Ishikawa (cell line): ENCODE measurements around the gene MYNN.

Source experiments
- CEBPB ChIP-seq: IDR thresholded peaks from 2 replicates; pipeline ENCODE4 v1.6.1; 2012
- CREB1 ChIP-seq: IDR thresholded peaks from 2 replicates; pipeline ENCODE4 v1.6.1; 2012; ENCODE audit warnings: low read depth
- EGR1 ChIP-seq: IDR thresholded peaks from 2 replicates; pipeline ENCODE4 v1.6.1; 2012
- EP300 ChIP-seq: IDR thresholded peaks from 2 replicates; pipeline ENCODE4 v1.6.1; 2012; ENCODE audit warnings: borderline replicate concordance
- FOXM1 ChIP-seq: IDR thresholded peaks from 2 replicates; pipeline ENCODE4 v1.6.1; 2012; ENCODE audit warnings: low read depth, borderline replicate concordance
- NFIC ChIP-seq: IDR thresholded peaks from 2 replicates; pipeline ENCODE4 v1.6.1; 2012
- RAD21 ChIP-seq: IDR thresholded peaks from 2 replicates; pipeline ENCODE4 v1.6.1; 2012; ENCODE audit warnings: low read depth
- TAF1 ChIP-seq: IDR thresholded peaks from 2 replicates; pipeline ENCODE4 v1.6.1; 2012; ENCODE audit warnings: low read depth, mild to moderate bottlenecking
- TCF12 ChIP-seq: IDR thresholded peaks from 2 replicates; pipeline ENCODE4 v1.6.1; 2012; ENCODE audit warnings: low read depth
- TEAD4 ChIP-seq: IDR thresholded peaks from 2 replicates; pipeline ENCODE4 v1.6.1; 2012
- YY1 ChIP-seq: IDR thresholded peaks from 2 replicates; pipeline ENCODE4 v1.6.1; 2012; ENCODE audit warnings: low read depth
- ZBTB7A ChIP-seq: IDR thresholded peaks from 2 replicates; pipeline ENCODE4 v1.6.1; 2012; ENCODE audit warnings: low read depth
- TF ChIP-seq, protein P1 (sequence below): IDR thresholded peaks from 2 replicates; pipeline ENCODE4 v1.6.1; 2012
- TF ChIP-seq, protein P2 (sequence below): IDR thresholded peaks from 2 replicates; pipeline ENCODE4 v1.6.1; 2012
- TF ChIP-seq, protein P3 (sequence below): IDR thresholded peaks from 2 replicates; pipeline ENCODE4 v1.6.1; 2012; ENCODE audit warnings: low read depth, mild to moderate bottlenecking

MYNN gene

DNA sequence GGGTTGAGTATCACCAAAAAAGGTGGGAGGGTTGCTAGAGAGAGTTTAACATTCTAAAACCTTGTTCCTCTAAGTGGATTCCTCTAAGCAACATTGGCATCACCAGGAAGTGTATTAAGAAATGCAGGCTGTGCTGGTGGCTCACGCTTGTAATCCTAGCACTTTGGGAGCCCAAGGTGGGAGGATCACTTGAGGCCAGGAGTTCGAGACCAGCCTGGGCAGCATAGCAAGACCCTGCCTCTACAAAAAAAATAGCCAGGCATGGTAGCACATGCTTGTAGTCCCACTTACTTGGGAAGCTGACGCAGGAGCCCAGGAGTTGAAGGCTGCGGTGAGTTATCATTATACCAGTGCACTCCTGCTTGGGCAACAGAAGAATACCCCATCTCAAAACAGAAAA is 4.6 kb downstream of the MYNN start:
- TF ChIP-seq EP300 (no peak), NFIC (no peak), CEBPB (no peak), ZBTB7A (no peak), TAF1 (no peak), CREB1 (no peak), TCF12 (no peak), EGR1 (no peak), TEAD4 (no peak)
- TF ChIP-seq, protein P1, sequence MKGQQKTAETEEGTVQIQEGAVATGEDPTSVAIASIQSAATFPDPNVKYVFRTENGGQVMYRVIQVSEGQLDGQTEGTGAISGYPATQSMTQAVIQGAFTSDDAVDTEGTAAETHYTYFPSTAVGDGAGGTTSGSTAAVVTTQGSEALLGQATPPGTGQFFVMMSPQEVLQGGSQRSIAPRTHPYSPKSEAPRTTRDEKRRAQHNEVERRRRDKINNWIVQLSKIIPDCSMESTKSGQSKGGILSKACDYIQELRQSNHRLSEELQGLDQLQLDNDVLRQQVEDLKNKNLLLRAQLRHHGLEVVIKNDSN = no peak
- TF ChIP-seq, protein P2, sequence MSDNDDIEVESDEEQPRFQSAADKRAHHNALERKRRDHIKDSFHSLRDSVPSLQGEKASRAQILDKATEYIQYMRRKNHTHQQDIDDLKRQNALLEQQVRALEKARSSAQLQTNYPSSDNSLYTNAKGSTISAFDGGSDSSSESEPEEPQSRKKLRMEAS = no peak
- TF ChIP-seq, protein P3, sequence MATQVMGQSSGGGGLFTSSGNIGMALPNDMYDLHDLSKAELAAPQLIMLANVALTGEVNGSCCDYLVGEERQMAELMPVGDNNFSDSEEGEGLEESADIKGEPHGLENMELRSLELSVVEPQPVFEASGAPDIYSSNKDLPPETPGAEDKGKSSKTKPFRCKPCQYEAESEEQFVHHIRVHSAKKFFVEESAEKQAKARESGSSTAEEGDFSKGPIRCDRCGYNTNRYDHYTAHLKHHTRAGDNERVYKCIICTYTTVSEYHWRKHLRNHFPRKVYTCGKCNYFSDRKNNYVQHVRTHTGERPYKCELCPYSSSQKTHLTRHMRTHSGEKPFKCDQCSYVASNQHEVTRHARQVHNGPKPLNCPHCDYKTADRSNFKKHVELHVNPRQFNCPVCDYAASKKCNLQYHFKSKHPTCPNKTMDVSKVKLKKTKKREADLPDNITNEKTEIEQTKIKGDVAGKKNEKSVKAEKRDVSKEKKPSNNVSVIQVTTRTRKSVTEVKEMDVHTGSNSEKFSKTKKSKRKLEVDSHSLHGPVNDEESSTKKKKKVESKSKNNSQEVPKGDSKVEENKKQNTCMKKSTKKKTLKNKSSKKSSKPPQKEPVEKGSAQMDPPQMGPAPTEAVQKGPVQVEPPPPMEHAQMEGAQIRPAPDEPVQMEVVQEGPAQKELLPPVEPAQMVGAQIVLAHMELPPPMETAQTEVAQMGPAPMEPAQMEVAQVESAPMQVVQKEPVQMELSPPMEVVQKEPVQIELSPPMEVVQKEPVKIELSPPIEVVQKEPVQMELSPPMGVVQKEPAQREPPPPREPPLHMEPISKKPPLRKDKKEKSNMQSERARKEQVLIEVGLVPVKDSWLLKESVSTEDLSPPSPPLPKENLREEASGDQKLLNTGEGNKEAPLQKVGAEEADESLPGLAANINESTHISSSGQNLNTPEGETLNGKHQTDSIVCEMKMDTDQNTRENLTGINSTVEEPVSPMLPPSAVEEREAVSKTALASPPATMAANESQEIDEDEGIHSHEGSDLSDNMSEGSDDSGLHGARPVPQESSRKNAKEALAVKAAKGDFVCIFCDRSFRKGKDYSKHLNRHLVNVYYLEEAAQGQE = no peak

DNA sequence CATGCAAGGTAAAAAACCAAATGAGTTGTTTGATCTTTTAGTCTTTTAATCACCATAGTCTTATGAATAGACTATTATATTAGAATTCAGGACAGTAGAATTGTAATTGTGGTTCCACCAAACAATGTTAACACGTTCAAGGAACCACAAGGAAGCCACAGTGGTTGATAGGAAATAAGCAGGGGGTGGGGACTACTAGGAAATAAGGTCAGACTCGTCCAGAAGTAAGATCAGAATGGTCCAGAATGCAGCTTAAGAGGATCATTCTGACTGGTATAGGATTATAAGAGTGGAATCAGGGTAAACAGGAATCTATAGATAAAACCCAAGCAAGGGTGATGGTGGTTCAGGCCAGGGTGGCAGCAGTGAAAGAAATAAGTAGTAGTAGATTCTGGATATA is 7.5 kb downstream of the MYNN start:
- TF ChIP-seq, protein P3 = no peak
- TF ChIP-seq TCF12 (no peak), FOXM1 (no peak), EGR1 (no peak), RAD21 (no peak), TEAD4 (no peak), CREB1 (no peak), ZBTB7A (no peak), TAF1 (no peak), NFIC (no peak), EP300 (no peak), YY1 (no peak), CEBPB (no peak)
- TF ChIP-seq, protein P1 = no peak
- TF ChIP-seq, protein P2 = no peak

DNA sequence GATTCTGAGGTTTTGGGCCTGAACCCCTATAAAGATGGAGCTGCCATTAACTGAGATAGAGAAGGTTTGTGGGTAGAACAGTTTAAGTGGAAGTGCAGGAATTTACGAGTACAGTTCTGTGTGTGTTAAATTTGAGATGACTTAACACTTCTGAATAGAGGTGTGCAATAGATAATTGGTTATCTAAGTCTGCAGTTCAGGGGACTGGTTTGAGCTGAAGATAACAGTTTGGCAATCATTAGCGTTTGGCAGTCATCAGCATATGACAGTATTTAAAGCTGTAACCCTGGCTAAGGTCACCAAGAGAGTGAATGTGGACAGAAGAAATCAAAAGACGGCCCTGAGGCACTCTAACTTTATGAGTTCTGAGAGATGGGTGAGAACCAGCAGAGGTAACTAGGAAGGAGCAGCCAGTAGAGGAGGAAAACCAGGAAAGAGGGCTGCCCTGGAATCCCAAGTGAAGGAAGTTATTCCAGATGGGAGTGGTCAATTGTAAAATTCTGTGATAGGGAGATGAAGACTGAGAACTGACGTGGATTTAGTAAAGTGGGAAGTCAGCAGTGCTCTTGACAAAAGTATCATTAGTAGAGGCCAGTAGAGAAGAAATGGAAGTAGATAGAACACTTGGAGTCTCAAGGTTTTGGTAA is 8.1 kb downstream of the MYNN start:
- TF ChIP-seq, protein P2 = no peak
- TF ChIP-seq RAD21 = no peak
- TF ChIP-seq CEBPB = no peak
- TF ChIP-seq EGR1 = no peak
- no peak for TF ChIP-seq CREB1
- TF ChIP-seq YY1 = no peak
- no peak for TF ChIP-seq TCF12
- TF ChIP-seq EP300 = no peak
- no peak for TF ChIP-seq NFIC

DNA sequence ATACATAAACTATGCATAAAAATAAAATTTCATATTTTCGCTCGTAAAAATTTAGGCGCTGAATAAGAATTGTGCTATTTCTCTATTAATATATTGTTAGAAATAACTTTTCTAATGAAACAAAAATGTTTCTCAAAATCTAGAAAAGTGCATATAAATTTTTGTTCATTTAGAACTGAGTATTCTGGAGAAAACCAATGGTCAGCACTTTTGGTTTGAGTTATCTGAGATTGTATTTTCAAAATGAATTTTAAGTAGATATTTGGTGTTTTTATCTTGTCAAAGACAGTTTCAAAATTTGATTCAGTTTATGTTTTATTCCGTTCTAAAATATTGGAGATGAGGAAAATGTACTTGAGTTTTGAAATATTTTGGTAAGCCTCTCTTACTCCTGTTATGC is 13.9 kb downstream of the MYNN start:
- TF ChIP-seq CEBPB = no peak

DNA sequence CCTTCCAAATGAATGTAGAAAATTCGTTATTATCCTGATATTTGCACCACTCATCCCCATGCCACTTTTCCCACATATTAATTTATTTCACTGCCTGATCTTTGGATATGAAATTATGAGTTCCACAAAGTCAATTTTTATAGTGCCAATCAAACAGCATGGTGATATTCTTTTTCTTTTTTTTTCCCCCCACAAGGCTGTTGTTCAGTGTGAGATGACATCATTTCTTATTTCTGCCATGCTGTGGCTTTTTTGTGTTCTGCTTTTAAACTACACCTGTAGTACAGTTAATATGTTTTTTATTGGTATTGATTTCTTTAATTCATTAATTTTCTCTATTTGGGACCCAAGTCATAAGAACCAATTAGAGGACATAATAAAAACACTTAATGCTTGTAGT is 14.6 kb downstream of the MYNN start:
- no peak for TF ChIP-seq EP300

DNA sequence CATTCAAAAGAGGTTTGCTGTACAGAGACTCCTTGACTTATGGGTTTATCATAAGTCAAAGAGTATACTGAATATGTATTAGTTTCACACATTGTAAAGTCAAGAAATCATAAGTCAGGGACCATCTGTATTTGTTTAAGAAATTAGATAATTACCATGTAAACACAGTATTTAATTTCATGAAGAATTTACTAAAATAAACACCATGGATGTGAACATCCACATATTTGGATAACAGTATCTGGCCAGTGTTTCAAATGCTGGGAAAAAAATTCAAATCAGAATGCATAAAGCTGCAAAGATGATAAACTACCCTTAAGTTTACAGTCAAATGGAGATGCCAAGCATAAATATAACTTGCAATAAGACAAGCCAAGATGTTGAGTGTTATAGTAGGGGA is 17.0 kb downstream of the MYNN start:
- TF ChIP-seq FOXM1 = no peak
- no peak for TF ChIP-seq CEBPB
